Kidney glomerular epithelial cell (primary cell): Measurements from ENCODE around the gene FUZ.

Experiments
- DNase-seq: peaks from one replicate; lab custom pipeline; 2025; lab: John Stamatoyannopoulos, UW

FUZ gene

GRCh38 chr19:49850487-49851342, 37.6 kb upstream of the FUZ start, which contains the start of gene PTOV1:
Gene PTOV1 (plus strand): TSS chr19:49851159.
- DNase-seq: peak; percentile 58

- DNase-seq: no peak
Measured at GRCh38 chr19:49850221-49850486, 37.1 kb upstream of the FUZ start.

DNA sequence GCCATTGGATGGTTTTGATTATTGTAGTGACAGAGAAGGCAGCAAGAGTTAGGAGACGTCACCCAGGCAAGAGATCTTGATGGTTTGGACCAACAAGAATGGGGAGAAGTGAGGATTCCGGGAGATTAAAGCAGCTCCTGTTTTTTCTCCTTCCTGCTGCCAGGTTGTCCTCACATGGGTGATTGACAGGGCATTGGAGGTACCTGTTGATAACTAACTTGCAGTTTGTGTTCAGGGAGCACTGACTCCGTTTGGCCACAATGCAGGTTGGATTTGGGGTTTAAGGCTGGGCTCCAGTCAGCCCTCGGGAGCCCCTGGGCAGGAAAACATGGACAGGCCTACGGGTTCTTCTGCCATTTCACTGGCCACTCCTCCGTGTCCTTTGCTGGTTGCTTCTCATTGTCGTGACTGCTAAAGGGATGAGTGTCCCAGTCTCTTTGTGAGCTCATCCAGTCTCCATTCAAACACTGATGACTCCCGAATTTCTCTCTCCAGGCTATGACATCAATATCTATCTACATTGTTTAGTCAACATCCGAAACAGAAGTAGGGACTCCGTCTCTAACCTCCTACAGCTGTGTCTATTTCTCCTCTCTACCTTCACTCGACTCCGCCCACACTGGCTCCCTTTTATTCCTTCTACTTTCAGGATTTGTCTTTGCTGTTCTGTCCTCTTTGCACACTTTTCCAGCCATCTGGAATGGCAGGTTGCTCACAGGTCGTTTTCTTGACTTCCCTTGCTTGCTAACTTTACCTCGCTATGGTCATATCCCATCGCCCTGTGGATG, 36.5 kb upstream of the FUZ start:
- no peak for DNase-seq

DNA sequence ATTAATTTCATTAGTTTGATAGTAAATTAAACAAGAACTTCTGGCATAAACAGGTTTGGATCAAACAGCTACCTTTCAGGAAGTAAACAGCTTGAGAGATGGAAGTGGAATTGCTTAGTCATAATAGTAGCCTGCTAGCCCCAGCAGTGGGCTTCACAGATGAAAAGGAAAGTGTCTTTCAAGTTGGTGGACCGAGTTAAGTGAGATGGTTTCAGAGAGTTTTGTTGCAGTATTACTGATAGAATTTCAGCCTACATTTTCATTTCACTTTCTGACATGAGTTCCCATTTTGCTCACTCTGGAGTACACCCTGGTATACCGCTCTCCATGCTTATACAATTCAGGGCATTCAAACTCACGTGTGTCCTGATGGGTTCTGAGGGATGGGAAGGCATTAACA, 35.8 kb upstream of the FUZ start:
- no peak for DNase-seq

DNA sequence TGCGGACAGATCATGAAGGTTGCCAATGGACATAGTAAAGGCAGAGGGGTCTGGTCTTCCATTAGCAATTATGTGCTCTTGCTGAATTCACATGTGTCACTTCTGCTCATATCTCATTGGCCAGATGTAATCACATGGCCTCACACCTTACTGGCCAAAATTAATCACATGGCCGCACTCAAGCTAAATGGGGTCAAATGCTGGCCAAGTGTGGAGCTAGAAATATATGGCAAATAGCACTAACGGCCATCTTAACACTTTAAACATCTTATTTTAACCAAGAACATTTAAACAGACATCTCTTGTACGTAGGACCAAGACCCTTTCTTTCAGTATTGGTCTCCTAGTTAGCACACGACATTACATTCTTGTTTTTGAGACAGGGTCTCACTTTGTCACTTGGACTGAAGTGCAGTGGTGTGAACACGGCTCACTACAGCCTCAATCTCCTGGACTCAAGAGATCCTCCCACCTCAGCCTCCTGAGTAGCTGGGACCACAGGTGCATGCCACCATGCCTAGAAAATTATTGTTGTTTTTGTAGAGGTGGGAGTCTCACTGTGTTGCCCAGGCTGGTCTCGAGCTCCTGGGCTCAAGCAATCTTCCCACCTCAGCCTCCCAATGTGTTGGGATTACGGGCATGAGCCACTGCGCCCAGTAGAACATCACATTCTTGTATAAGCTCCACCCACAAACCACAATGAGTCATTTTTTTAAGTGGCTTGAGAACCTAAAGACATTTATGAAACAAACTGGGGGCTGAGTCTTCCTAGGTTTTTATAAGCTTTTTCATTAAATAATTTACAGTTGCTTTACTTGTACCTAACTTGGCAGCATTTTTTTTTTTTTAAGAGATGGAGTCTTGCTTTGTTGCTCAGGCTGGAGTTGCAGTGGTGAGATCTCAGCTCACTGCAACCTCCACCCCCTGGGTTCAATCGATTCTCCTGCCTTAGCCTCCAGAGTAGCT, 34.9 kb upstream of the FUZ start:
- DNase-seq: peak; percentile 68

DNA sequence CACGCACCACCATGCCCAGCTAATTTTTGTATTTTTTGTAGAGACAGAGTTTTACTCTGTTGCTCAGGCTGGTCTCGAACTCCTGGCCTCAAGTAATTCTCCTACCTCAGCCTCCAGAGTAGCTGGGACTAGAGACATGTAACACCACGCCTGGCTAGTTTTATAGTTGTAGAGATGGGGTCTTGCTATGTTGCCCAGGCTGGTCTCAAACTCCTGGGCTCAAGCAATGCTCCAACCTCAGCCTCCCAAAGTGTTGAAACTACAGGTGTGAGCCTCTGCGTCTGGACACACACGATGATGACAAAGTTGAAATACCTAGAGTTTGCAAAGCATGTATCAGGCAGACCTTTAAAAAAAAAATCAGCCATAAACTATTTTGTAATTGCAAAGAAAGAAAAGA, 33.3 kb upstream of the FUZ start:
- DNase-seq: no peak

DNA sequence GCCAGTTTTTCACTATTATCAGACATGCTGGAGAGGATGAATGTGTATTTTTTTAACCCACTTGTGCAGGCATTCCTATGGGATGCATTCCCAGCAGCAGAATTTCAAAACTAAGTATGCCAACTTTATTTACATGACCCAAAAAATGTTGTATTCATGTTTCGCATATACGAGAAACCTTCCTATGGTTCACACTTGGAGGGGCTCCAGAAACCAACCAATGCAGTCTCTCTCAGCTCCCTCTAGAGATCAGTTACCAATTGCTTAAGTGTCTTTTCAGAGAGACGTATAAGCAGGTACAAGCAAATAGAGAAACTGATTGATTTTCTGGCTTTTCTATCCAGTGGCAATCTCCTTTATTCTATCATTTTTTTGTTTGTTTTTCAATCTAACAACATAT, 32.3 kb upstream of the FUZ start:
- DNase-seq: no peak

DNA sequence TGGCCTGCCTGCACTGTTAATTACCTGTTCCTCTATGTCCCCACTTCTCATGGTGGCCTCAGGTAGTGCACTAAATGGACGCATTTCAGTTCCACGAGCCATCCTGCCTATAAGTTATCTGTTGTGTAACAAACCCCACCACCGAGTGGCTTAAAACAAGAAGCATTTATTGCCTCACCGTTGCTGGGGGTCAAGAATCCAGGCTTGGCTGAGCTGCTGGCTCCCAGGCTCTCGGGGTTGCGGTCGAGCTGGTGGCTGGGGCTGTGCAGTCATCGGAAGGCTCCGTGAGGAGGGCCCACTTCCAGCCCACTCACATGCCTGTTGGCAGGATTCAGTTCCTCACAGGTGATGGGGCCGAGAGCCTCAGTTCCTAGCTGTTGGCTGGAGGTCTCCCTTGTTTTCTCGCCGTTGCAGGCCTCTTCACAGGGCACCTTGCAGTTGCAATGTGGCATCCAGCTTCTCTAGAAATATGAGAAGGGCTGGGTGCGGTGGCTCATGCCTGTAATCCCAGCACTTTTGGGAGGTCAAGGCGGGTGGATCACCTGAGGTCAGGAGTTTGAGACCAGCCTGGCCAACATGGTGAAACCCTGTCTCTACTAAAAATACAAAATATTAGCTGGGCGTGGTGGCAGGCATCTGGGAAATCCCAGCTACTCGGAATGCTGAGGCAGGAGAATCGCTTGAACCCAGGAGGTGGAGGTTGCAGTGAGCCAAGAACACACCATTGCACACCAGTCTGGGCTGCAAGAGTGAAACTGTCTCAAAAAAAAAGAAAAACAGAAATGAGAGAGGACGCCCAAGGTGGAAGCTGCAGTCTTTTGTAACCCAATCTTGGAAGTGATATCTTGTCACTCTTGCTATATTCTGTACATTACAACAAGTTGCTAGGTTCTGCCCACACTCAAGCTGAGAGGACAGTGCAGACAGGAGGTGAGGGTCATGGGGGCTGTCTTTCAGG, 31.3 kb upstream of the FUZ start:
- no peak for DNase-seq

GRCh38 chr19:49843265-49843664, 30.2 kb upstream of the FUZ start:
- DNase-seq: no peak

- no peak for DNase-seq
Measured at GRCh38 chr19:49840736-49841249, 27.7 kb upstream of the FUZ start.

DNA sequence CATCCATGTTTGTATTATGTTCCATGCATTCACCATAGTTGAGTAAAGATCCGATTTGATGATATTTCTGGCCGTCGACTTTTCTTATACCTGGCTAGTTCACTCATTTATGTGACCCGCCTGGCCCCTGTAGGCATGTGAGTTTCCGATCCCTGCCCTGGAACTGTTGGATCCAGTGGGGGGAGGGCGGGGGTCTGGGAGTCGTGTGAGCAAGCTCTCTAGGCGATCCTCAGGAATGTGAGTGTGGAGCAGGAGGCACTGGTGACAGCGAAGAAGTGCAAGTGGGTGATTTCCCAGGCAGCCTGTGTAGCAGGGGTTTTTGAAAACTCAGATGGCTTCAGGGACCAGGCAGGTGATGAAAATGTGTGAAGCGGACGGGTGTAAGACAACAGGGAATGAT, 27.2 kb upstream of the FUZ start:
- no peak for DNase-seq

DNA sequence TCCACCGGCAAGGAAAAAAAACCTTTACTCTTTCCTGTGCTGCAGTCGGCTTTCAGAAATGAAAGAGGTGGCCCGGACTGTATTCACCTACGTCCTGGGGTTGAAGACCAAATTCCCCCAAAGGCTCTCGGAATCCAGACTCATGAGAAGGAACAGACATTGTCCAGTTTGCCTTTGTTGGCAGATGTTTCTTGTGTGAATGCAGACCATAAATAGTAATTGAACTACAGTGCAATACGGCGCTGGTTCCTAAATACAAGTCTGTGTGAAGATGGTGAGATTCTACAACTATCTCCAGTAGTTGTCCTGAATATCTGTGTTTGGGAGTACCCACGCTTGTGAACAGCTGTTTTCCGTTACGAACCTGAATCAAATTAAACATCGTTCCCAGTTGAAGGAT, 26.6 kb upstream of the FUZ start:
- no peak for DNase-seq

DNA sequence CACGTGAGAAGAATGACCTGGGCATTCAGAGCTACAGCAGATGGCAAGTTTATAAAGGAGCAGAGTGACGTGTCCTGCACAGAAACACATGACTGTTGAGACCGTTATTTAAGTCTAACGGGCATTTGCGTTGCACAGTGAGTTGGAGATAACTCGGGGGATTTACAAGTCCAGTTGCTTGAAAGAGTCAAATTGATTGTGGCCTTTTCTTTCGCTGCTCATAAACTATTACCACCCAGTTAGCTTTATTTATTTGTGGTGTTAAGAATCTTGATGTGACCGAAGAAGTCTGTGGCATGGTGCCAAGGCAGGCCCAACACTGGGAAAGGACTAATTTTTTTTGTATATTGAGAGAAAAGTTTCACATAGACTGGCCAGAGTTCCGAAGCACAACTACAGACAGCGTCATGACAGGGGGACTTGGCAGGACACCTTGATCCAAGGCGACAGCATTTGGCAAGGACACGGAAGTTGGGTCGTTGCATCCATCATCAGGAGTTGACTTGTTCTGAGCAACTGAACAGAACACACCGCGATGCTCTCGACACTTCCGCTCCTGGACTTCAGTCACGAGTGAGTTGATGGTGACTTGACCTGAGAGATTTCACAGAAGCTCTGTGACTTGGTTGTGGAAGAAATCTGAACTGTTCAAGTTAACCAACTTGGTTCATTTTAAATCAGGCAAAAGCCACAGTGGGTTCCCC, 25.9 kb upstream of the FUZ start:
- no peak for DNase-seq

DNA sequence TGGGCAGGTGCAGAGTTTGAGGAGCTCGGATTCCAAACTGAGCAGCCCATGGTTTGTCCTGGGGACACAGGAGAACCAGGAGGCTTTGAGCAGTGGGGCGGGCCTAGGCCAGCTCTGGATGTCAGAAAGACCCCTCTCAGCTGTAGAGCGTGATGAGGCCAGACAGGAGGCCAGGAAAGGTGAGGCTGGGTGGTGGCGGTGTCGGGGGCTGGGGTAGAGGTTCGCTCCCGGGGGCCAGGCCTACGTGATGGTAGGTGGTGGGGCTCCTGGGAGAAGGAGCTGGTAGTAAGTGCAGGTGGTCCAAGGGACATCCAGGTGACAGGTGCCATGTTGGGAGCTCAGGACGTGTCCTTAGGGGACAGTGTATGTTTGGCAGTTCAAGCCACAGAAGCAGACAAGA, 24.3 kb upstream of the FUZ start:
- no peak for DNase-seq

DNA sequence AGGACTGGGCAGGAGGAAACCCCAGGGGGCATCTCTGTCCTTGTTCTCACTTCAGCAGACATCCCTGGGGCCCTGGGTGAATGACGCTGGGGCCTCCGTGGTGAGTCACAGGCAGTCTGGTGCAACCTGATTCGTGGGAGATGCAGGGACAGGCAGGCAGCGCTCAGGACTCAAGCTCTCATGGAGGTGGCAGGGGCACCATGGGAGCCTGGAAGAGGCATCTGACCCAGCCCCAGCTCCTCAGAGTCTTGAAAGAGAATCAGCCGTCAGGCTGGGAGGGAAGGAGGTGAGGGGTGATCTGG, 23.9 kb upstream of the FUZ start:
- DNase-seq: no peak

- no peak for DNase-seq
Measured at GRCh38 chr19:49836176-49837008, 23.3 kb upstream of the FUZ start.

- no peak for DNase-seq
Measured at GRCh38 chr19:49835562-49835961, 22.5 kb upstream of the FUZ start.

- no peak for DNase-seq
Measured at GRCh38 chr19:49833599-49833998, 20.5 kb upstream of the FUZ start.

DNA sequence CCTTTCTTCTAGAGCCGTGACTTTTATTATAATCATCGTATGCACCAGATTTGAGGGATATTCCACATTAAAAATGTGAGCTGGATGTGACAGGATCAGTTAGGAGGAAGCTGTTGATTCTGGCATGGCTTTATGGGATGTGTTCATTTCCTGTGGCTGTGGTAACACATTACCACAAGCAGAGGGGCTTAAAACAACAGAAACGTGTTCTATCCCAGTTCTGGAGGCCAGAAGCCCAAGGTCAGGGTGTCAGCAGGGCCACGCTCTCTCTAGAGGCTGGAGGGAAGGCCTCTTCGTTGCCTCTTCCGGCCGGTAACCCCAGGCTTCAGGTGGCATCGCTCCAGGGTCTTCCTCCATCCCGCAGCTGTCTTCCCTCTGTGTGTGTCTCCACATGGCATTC, 19.5 kb upstream of the FUZ start:
- no peak for DNase-seq

DNA sequence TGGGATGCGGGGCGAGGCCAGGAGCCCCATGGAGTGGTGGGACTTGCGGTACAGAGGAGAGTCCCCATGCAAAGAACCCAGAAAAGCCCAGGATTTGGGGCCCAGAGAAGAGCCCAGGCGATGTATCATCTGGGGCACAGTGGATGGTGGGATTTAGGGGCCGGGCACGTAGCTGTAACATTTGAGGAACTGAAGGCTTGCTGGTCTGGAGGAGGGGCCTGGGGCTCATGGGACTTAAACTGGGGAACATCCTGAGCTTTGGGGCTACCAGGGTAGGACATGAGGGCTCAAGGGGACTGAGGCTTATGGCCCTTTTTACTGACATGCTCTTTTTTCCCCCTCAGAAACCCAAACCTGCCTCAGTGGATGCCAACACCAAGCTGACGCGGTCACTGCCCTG, 18.5 kb upstream of the FUZ start:
- DNase-seq: no peak
